ENCODE data around the gene CCL23.
"Not testable (repeated sequence)": the region's sequence is repeated elsewhere in the genome, so short reads cannot be mapped to it uniquely, and the experiment has no call there.

The CCL23 gene, protein sequence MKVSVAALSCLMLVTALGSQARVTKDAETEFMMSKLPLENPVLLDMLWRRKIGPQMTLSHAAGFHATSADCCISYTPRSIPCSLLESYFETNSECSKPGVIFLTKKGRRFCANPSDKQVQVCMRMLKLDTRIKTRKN

GRCh38 chr17:36017799-36018198, at the start of gene CCL23:
CCL23 (minus strand) TSS chr17:36017972; CDS start chr17:36017897, 75 bp downstream.
- DNase-seq: no peak

DNA sequence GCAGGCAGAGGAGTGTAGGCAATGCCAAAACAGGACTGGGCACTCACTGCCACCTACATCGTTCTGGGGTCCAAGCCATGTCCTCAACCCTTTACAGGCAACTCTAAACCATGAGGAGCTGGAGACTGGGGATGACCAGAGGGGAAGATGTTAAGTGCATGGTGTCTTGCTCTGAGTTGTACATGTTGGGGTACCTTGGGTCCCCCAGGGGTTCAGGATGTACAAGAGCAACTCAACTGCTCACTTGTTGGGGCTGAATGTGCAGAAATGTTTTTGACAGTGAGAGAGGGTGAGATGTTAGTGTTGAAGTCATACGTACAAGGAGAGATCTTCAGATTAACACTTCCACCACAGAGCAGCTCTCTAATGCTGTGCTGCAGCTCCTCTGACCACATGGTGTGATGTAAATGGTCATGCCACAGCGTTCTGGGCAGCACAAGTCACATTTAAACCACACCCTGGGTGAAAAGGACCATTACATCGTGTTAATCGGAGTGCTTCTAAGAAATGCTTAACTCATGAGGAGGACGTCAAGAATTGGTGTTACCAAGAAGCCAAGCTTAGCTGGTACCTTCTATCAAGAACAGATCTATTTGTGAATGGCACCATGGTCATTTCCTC, 48.7 kb upstream of the CCL23 start:
- DNase-seq: no peak

DNA sequence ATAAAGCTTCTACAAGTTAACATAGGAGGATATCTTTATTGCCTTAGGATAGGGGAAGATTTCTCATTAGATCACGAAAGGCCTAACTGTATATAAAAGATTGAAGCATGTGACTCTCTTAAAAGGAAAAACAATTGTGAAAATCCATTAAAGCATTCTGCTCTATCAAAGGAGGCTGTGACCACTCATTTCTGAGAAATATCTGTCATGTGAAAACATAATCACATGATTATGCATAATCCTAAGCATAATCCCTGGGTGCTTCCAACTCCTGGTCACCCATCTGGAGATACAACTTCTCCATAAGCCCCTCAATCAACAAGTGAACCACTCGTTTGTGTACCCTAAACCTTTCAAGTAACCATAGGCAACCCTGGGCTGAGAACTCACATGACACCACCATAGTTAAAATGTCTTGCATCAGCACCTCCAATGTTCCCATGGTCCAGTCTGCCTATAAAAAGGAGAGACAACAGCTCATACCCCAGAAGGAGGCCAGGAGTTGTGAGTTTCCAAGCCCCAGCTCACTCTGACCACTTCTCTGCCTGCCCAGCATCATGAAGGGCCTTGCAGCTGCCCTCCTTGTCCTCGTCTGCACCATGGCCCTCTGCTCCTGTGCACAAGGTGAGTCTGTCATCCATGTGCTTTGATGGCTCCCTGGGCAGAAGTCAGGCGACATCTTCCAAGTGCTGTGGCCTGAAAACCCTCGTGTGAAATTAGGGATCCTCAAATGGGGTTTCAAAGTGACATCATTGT, 46.2 kb upstream of the CCL23 start, which contains the start of gene CCL18:
CCL18 (plus strand) TSS at position 487 of the 756 bp plus-strand sequence; CDS start at position 558, 71 bp downstream.
- DNase-seq: no peak

- DNase-seq: no peak
These were observed 43.0 kb upstream of the CCL23 start for GRCh38 chr17:36060816-36061215.

DNA sequence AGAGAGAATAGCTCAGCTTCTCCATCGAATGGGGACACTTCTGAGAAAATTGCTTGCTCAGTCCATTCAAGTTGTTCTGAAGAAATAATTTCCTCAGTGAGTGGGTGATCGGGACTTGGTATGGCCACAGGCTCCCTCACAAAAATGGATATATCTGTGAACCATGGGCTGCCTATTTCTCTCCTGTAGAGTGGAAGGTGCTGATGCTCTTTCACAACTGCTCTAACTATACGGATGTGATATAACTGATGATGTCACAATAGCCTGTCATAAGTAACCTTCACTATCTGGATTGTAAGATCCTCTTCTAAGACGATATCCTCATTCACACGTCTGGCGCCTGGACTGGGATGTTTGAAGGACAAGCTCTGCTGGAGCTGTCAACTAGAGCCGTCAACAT, 41.6 kb upstream of the CCL23 start:
- DNase-seq: no peak

GRCh38 chr17:36057911-36058310, 40.1 kb upstream of the CCL23 start:
- DNase-seq: no peak

DNA sequence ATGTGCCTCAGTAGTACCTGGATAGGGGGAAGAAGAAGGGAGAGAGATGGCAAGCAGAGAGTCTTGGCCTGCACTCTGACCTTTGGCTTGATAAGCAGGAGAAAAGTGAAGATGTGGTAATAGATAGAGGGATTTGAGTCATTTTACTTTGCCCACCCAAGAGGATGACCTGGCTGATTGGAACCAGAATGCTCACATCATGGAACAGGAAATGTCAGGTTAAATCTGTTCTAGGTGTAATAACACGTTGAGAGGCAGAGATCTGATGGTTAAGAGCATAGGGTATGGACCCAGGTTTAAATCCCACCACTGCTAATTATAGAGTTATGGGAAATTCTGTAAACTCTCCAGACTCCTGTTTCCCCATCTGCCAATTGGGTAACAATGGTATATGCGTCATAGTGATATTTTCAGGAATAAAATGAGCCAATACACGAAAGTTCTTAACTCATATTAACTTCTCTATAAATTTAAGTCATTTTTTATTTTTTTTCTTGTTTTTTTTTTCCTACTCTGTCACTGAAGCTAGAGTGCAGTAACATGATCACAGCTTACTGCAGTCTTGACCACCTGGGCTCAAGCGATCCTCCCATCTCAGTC, 38.2 kb upstream of the CCL23 start:
- no peak for DNase-seq

DNA sequence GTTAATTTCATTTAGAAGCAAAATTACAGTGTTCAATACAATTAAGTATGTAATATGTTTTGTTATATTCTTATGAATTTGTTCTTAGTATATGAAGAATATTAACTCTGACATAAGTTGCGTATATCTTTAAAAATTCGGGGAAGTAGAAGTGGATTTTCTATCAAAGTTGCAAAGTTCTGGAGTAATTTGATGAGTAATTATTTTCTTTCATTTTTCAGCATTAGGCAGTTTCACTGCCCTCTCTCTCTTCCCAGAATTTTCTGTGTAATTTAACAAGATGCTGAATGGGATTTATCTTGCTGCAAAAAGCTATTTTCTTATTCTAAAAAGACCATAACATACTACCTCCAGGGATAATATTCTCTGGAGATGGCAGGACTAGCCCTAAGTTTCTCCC, 37.4 kb upstream of the CCL23 start:
- DNase-seq: no peak

- no peak for DNase-seq
These were observed 31.9 kb upstream of the CCL23 start for GRCh38 chr17:36049643-36050042.

GRCh38 chr17:36048066-36048465, 30.3 kb upstream of the CCL23 start:
- no peak for DNase-seq

GRCh38 chr17:36036235-36036634, 18.5 kb upstream of the CCL23 start:
- no peak for DNase-seq

DNA sequence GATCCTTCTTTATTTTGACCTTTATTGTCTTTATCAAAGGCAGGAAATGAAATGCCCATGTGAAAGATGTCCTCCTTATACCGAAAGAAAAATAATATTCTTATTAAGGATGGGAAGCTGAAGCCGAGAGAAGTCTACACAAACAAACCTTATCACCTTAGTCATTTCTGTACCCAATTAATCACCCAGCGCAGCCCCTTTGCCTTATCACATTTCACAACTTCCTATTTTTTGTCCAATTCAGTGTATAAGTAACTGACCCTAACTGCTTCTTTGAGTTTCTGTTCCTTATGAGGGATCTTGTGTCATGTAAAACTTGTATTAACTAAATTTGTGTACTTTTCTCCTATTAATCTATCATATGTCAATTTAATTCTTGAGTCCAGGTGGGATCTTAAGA, 16.4 kb upstream of the CCL23 start:
- DNase-seq: no peak

DNA sequence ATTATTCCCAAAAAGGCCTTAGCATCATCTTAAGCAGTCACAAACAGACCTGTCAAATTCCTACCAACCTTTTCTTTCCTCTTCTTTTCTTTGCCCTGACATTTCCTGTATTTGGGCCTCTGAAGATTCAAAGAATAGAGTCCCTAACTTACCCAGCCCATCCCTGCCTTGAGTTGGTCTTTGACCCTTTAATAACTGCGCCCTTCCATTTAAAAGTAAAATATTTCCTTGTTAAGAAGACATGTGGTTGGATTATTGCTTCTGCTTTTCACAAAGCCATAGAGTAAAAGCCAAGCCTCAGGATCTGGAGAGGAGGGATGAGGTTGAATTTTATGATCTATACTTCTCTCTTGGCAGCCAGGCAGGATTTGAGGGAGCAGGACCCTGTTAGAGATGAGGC, 13.2 kb upstream of the CCL23 start:
- DNase-seq: no peak

DNA sequence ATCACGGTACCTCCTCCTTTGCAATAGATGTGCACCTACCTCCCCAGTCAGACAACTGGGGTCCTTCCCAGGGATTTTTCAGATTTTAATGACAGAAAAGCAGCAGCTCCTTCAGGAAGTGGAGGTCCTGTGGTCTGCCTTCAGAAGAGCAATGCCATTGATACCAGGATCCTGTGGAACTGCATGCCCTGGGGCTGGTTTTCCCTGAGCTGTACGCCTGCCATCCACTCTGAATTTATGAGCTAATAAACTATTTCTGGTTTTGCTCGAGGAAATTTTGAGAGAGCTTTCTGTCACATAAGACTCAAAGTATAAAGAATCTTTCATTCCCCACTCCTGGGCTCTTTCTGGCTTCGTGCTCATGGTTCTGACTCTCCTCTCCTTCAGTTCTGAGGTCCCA, 10.0 kb upstream of the CCL23 start:
- no peak for DNase-seq

- no peak for DNase-seq
These were observed 6.5 kb upstream of the CCL23 start for GRCh38 chr17:36024106-36024869.

GRCh38 chr17:36019423-36019822, 1.7 kb upstream of the CCL23 start:
- peak; percentile 43 for DNase-seq

GRCh38 chr17:36016555-36016954, 1.2 kb downstream of the CCL23 start:
- no peak for DNase-seq

DNA sequence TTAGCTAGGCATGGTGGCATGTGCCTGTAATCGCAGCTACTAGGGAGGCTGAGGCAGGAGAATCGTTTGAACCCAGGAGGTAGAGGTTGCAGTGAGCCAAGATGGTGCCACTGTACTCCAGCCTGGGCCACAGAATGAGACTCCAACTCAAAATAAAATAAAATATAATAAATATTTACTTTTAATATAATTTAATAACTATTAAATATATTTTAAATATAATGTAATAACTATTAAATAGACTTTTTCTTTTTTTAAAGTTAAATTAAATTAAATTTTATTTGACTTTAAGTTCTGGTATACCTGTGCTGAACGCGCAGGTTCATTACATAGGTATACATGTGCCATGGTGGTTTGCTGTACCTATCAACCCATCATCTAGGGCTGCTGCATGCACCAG, 1.9 kb downstream of the CCL23 start:
- DNase-seq: not testable (repeated sequence)

- no peak for DNase-seq
These were observed 2.8 kb downstream of the CCL23 start for GRCh38 chr17:36014946-36015345.

DNA sequence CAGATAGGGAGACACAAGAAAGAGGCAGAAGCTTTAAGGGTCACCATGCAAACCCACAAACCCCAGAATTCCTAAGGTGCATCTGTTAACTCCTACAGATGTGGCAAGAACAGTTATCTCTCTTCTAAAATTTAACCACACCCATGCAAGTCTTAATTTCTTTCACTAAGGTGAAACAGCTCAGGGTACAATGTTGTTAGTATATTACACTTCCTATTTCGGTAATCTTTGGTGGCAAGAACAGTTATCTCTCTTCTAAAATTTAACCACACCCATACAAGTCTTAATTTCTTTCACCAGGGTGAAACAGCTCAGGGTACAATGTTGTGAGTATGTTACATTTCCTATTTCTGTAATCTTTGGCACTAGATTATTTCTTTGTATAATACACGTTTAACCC, 6.6 kb downstream of the CCL23 start:
- no peak for DNase-seq

DNA sequence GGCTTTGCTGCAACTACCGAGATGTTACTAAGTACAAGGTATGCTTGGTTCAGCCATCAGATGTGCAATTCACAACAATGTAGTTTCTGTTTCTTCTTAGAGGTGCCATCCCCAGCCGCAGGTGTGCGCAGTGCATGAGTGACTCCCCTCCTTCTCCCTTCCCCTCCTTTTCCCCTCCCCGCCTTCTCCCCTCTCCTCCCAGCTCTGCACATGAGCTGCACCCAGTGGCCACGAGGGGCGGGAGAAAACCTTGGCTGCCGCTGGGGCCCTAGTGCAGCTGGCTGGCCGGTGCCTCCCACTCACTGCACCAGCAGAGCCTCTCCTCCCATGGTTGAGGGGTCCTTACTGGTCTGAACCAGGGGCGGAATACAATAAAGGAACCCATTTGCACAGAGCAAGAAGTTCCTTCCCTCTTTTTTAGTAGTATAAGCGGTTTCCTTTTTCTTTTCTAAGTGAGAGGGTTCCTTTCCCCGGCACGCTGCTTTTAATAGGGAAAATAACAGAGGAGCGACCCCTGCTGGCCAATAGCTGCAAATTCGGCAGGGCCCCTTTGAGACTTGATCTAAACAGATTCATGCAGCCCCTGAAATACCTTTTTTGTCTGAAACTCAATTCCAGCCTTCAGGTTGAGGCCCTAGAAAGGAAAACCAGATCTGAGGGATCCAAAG, 8.6 kb downstream of the CCL23 start:
- DNase-seq: peak; percentile 46

- no peak for DNase-seq
These were observed 13.1 kb downstream of the CCL23 start for GRCh38 chr17:36004594-36005108.
